CD4-positive, alpha-beta T cell treated with Interleukin-12 subunit alpha and Interleukin-12 subunit beta, for 1 hour (primary cell): ENCODE measurements around the gene SECTM1.
A peak's percentile ranks its signal among the peaks of the same experiment; 100 is the strongest.

Experiments
- DNase-seq: peaks from one replicate; pipeline ENCODE4 v3.0.0-alpha.2; 2020

The SECTM1 gene

GRCh38 chr17:82277851-82278250 is 55.7 kb downstream of the SECTM1 start:
- DNase-seq: no peak

GRCh38 chr17:82276938-82277337 is 56.6 kb downstream of the SECTM1 start:
- no peak for DNase-seq

GRCh38 chr17:82275326-82275725 is 58.2 kb downstream of the SECTM1 start:
- no peak for DNase-seq

GRCh38 chr17:82274134-82275020 is 59.2 kb downstream of the SECTM1 start:
- DNase-seq: no peak

- peak; percentile 92 for DNase-seq
These were observed 60.0 kb downstream of the SECTM1 start, which contains the start of gene CSNK1D for GRCh38 chr17:82273327-82274133. Gene CSNK1D (minus strand): TSS chr17:82273700. CDS start chr17:82273381, 319 bp downstream.

GRCh38 chr17:82272495-82273326 is 60.9 kb downstream of the SECTM1 start:
- peak; percentile 56 for DNase-seq

GRCh38 chr17:82271401-82271800 is 62.2 kb downstream of the SECTM1 start:
- DNase-seq: no peak
